Transverse colon (tissue), 4 donors: ENCODE measurements around the gene MAP9.

ENCODE experiments used
- CTCF ChIP-seq, 5 experiments: fragments of 200-600 bp in 3 of 5; fragments of 450-650 bp in 2 of 5; sonication (generic) in 3 of 5; IDR thresholded peaks; 1 replicate in 2 of 5; 2 replicates in 3 of 5; pipeline ENCODE4 v1.5.1; 2016 to 2017; ENCODE audit warnings: antibody characterized with exemption in 5 of 5, inconsistent platforms in 3 of 5, mild to moderate bottlenecking in 2 of 5, moderate library complexity in 1 of 5
- POLR2A ChIP-seq: fragments of 450-650 bp; IDR thresholded peaks from one replicate; pipeline ENCODE4 v1.6.1; 2016; ENCODE audit warnings: antibody characterized with exemption, mild to moderate bottlenecking, moderate library complexity
- POLR2AphosphoS5 ChIP-seq, 3 donors: sonication (generic); formaldehyde crosslinking; IDR thresholded peaks; one replicate each; pipeline ENCODE4 v1.6.1; 2016; ENCODE audit warnings: antibody characterized with exemption in 3 of 3

DNA sequence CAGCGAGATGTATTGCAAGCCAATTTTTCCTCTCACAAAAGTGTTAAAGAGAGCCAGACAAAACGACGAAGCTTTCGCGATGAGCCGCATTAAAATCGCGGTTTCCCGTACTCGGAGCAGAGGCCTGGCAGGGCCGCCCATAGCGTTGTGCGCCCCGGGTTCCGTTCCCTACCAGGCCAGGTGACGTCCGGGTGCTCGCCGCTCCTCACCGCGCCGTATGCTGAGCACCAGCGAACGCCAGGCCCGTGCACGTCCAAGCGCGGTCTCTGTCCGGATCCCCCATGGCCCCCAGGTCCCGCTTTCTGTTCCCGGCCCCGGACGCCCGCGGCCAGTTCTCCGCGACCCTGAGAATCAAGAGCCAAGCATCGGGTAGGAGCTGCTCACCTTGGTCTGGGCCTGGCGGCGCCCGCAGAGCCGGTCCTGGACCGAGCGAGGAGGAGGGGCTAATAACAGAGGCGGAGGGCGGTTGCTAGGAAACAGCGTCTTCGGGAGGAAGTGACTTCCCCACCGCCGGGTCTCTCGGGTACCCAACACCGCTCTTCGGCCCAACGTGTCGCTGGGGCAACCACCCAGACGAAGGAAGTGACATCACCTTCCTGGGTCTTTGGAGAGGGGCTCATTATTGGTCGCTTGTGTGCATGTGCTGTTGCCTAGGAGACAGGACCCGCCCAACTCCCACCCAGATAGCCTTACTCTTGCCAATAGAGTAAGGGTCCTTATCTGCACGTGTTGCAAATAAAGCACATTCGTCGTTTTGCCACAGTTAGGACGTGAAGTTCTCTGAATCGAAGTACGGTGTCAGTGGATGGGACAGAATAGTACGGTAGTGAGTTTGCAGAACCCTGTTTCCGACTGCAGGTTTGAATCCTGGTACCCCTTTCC is at the start of gene MAP9:
- TF ChIP-seq CTCF (IDR thresholded peaks at IDR 0.05), result no peak
- TF ChIP-seq POLR2A, result no peak
- TF ChIP-seq POLR2AphosphoS5 (IDR thresholded peaks at IDR 0.05), result peak in 1 of 3 donors; percentile 11
